GM23338 (cell line): ENCODE results near the gene KLHL18.

ENCODE experiments used
- CREB1 ChIP-seq: fragments of 250-450 bp; sonication (Bioruptor Pico); IDR thresholded peaks from 2 replicates; pipeline ENCODE4 v1.5.0; 2020; ENCODE audit warnings: low read depth, mild to moderate bottlenecking, moderate library complexity
- CTCF ChIP-seq, 2 experiments: fragments of 200-600 bp in 1 of 2; sonication (generic) in 1 of 2; conservative IDR thresholded peaks; 2 replicates each; pipeline versions ENCODE4 v1.5.1 to v1.6.1; 2016 to 2017; ENCODE audit warnings: antibody characterized with exemption in 2 of 2, low read depth in 2 of 2, mild to moderate bottlenecking in 2 of 2, moderate library complexity in 1 of 2
- ETS1 ChIP-seq: IDR thresholded peaks from 2 replicates; pipeline ENCODE4 v1.6.1; 2016; ENCODE audit warnings: antibody characterized with exemption
- EZH2 ChIP-seq: fragments of 200-600 bp; sonication (generic); IDR thresholded peaks from one replicate; pipeline ENCODE4 v1.8.0; 2017; ENCODE audit warnings: antibody characterized with exemption, mild to moderate bottlenecking, low read depth; ENCODE audit not compliant: unreplicated experiment
- EZH2phosphoT487 ChIP-seq: fragments of 200-600 bp; sonication (generic); IDR thresholded peaks from one replicate; pipeline ENCODE4 v1.8.1; 2018; ENCODE audit warnings: antibody characterized with exemption; ENCODE audit not compliant: unreplicated experiment
- JUNB ChIP-seq: IDR thresholded peaks from one replicate; pipeline ENCODE4 v1.6.1; 2016; ENCODE audit warnings: antibody characterized with exemption; ENCODE audit not compliant: unreplicated experiment
- NANOG ChIP-seq: IDR thresholded peaks from 2 replicates; pipeline ENCODE4 v1.6.1; 2016; ENCODE audit warnings: antibody characterized with exemption, borderline replicate concordance
- POLR2AphosphoS5 ChIP-seq: IDR thresholded peaks from 2 replicates; pipeline ENCODE4 v1.6.1; 2016; ENCODE audit warnings: antibody characterized with exemption, low read depth
- REST ChIP-seq: IDR thresholded peaks from one replicate; pipeline ENCODE4 v1.6.1; 2018; ENCODE audit warnings: antibody characterized with exemption; ENCODE audit not compliant: unreplicated experiment
- STAT1 ChIP-seq: IDR thresholded peaks from one replicate; pipeline ENCODE4 v1.6.1; 2016; ENCODE audit warnings: antibody characterized with exemption; ENCODE audit not compliant: unreplicated experiment
- ZNF114 ChIP-seq: fragments of 250-450 bp; sonication (Bioruptor Pico); IDR thresholded peaks from 2 replicates; pipeline ENCODE4 v1.5.0; 2020; ENCODE audit warnings: mild to moderate bottlenecking, moderate library complexity
- ZNF331 ChIP-seq: fragments of 250-450 bp; sonication (Bioruptor Pico); IDR thresholded peaks from 2 replicates; pipeline ENCODE4 v1.5.0; 2020; ENCODE audit warnings: low read depth, mild to moderate bottlenecking, moderate library complexity

- TF ChIP-seq CTCF (conservative IDR thresholded peaks at IDR 0.05; ENCODE audit: low read depth in 2 of 2) (peak in 1 of 2 experiments; percentile 31; a peak in 2 of 4 replicates), POLR2AphosphoS5 (no peak), REST (no peak), EZH2phosphoT487 (no peak), EZH2 (no peak), JUNB (no peak), CREB1 (CRISPR knock-in tag) (no peak), ZNF331 (no peak), ZNF114 (CRISPR knock-in tag) (no peak), STAT1 (no peak), NANOG (no peak), ETS1 (no peak)
These were observed 9.2 kb upstream of the KLHL18 start for GRCh38 chr3:47273564-47273963.
